NT2/D1 (cell line): ENCODE measurements around the gene NKAIN1.
"Not testable (repeated sequence)": the region's sequence is repeated elsewhere in the genome, so short reads cannot be mapped to it uniquely, and the experiment has no call there.

ENCODE experiments used
- DNase-seq: peaks from one replicate; pipeline ENCODE4 v3.0.0-alpha.2; 2011; ENCODE audit warnings: low read depth, low spot score
- H3K27me3 ChIP-seq: 2 replicates; pipeline ENCODE4 v1.6.0; 2011; ENCODE audit warnings: mild to moderate bottlenecking; ENCODE audit not compliant: insufficient read length, insufficient read depth
- H3K36me3 ChIP-seq: 2 replicates; pipeline ENCODE4 v1.6.1; 2011; ENCODE audit warnings: mild to moderate bottlenecking, low read length, mixed read lengths; ENCODE audit not compliant: insufficient read depth, insufficient read length
- H3K4me1 ChIP-seq: 2 replicates; pipeline ENCODE4 v1.5.1; 2011; ENCODE audit not compliant: insufficient read depth, insufficient read length
- H3K4me3 ChIP-seq: 2 replicates; pipeline ENCODE4 v1.5.1; 2011; ENCODE audit warnings: low read depth; ENCODE audit not compliant: insufficient read length
- H3K9ac ChIP-seq: 2 replicates; pipeline ENCODE4 v1.6.0; 2011; ENCODE audit warnings: low read depth; ENCODE audit not compliant: insufficient read length
- H3K9me3 ChIP-seq: 2 replicates; pipeline ENCODE4 v1.5.1; 2011; ENCODE audit warnings: mild to moderate bottlenecking, low read length; ENCODE audit not compliant: insufficient read depth
- SUZ12 ChIP-seq: IDR thresholded peaks from 2 replicates; pipeline ENCODE4 v1.6.1; 2011; ENCODE audit not compliant: insufficient read length, insufficient read depth; ENCODE audit errors: extremely low read depth
- YY1 ChIP-seq: IDR thresholded peaks from 2 replicates; pipeline ENCODE4 v1.6.1; 2011; ENCODE audit not compliant: insufficient read length, insufficient read depth
- ZNF274 ChIP-seq: IDR thresholded peaks from 2 replicates; pipeline ENCODE4 v1.6.1; 2011; ENCODE audit warnings: mild to moderate bottlenecking, low read depth, low read length

Gene NKAIN1

DNA sequence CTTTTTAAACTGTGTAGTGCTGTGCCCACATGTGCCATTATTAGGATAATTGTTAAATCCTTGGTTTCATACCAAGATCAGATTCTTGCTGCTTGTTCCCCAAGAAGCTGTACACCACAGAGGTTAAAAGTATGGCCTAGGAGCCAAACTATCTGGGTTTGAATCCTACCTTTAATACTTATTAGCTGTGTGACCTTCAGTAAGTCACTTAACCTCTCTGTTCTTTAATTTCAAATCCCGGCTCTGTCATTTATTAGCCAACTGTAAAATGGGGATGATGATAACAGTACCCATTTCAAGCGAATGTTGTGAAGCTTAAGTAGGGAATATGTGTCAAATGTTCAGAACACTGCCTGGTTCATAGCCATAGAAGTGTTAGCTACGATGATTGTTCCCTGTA lies 32.6 kb downstream of the NKAIN1 start:
- no peaks in the 10 kb centered on the region for H3K4me1 ChIP-seq
- TF ChIP-seq YY1 (no peak), ZNF274 (no peak), SUZ12 (no peak)
- no peak overlapping the region for H3K9ac ChIP-seq
- no peak for DNase-seq
- H3K27me3 ChIP-seq = no peaks in the 10 kb centered on the region
- peaks cover 13% of the 10 kb centered on the region for H3K9me3 ChIP-seq
- H3K36me3 ChIP-seq = no peaks in the 10 kb centered on the region
- H3K4me3 ChIP-seq = no peak overlapping the region

DNA sequence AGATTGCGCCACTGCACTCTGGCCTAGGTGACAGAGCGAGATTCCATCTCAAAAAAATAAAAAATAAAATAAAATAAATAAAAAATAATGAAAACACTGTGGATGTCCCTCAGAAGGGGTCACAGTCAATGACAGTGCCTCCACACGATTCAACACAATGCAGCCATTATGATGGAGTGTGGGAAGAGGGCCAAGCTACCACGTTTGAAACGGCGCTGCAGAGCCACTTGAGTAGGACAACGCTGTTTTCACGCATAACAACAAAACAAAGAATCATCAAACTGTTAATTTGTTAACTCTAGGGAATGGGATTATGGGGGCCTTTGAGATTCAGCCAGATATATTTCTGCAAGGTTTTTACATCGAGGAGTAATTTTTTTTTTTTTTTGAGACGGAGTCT lies 36.5 kb downstream of the NKAIN1 start:
- Histone ChIP-seq H3K4me1 (peaks cover 17% of the 10 kb centered on the region), H3K9me3 (no peaks in the 10 kb centered on the region), H3K36me3 (no peaks in the 10 kb centered on the region), H3K4me3 (no peak overlapping the region), H3K27me3 (no peaks in the 10 kb centered on the region), H3K9ac (no peak overlapping the region)
- no peak for TF ChIP-seq YY1
- no peak for TF ChIP-seq ZNF274
- no peak for TF ChIP-seq SUZ12
- no peak for DNase-seq

DNA sequence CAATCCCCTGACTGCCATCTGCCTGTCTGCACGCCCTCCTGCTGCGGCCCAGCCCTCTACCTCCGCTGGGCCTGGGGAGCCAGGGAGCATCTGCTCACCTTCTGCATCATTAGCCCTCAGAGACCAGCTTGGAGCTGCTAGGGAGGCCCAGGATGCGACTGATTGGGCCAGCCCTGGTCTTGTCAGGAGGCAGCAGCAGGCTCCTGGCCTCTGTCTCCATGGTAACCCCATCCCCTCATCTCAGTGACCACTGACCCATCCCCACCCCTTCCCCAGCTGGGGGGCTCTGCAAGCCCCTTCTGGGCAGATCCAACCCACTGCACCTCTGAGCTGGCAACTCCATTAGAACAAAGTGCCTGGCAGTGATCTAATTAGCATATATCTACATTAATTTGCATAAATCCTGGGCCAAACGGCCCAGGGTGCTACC lies 37.7 kb downstream of the NKAIN1 start:
- Histone ChIP-seq H3K9ac (no peak overlapping the region), H3K4me3 (no peak overlapping the region), H3K9me3 (no peaks in the 10 kb centered on the region), H3K27me3 (no peaks in the 10 kb centered on the region), H3K36me3 (no peaks in the 10 kb centered on the region), H3K4me1 (peaks cover 17% of the 10 kb centered on the region)
- no peak for DNase-seq
- TF ChIP-seq ZNF274 = no peak
- no peak for TF ChIP-seq YY1
- no peak for TF ChIP-seq SUZ12

DNA sequence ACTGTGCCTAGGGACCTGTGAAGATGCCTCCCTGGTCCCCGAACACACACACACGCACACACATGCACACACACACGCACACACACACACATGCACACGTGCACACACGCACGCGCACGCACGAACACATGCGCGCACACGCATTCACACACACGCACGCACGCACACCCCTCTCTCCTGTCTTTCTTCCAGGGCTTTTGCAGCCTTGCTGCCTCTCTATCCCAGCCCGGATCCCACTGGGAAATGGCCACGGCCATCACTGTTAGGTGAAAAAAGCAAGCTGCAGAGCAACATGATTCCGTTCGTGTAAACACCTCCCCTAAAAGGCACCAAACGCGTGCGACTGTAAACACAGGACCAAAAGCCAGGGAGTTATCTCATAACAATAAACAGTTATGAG lies 39.7 kb downstream of the NKAIN1 start:
- Histone ChIP-seq H3K4me1 (peaks cover 17% of the 10 kb centered on the region), H3K36me3 (no peaks in the 10 kb centered on the region), H3K9ac (no peak overlapping the region), H3K9me3 (no peaks in the 10 kb centered on the region), H3K4me3 (no peak overlapping the region), H3K27me3 (no peaks in the 10 kb centered on the region)
- no peak for DNase-seq
- no peak for TF ChIP-seq ZNF274
- no peak for TF ChIP-seq SUZ12
- TF ChIP-seq YY1 = no peak

DNA sequence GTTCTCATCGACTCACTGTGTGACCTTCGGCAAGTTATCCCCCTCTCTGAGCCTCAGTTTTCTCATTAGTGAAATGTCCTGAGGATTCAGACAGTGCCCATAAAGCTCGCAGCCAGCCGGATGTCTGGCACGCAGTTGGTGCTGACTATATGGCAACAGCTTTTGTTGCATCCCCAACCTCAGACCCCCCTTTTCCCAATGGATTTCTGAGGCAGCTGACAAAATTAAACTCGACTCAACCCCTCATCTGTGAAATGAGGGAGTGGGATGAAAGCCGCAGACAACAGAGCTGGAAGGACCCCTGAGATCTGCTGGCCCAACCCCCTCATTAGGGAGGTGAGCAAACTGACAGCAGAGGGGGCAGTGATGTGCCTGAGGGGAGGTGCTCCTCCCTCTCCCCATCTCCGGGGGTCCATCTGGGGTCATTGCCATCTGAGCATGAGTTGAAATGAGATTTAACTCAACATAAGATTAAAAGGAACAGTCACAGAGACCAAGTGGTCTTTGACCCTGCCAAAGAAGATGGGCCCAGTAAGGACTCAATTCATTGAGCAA lies 40.4 kb downstream of the NKAIN1 start:
- Histone ChIP-seq H3K36me3 (no peaks in the 10 kb centered on the region), H3K27me3 (no peaks in the 10 kb centered on the region), H3K4me3 (no peak overlapping the region), H3K4me1 (peaks cover 17% of the 10 kb centered on the region), H3K9ac (no peak overlapping the region), H3K9me3 (no peaks in the 10 kb centered on the region)
- no peak for TF ChIP-seq YY1
- no peak for TF ChIP-seq ZNF274
- no peak for TF ChIP-seq SUZ12
- DNase-seq = no peak

DNA sequence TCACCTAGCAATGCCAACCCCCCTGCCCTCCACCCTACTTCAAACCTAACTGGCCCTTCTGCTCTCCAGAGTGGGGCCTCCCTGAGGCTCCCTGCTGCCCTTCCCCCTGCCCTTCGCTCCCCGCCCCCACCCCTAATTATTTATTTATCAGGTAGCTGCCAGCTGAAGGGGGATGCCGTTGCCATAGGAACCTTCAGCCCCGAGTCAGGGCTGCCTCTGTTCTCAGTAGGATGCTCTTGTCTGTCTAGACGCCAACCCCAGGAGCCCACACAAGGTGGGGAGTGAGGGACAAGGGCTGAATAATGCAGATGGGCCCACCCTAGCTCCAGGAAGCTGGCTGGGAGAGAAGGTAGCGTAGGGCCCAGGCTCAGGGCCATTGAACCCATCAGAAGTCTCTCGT lies 41.1 kb downstream of the NKAIN1 start:
- H3K4me1 ChIP-seq = peaks cover 22% of the 10 kb centered on the region

DNA sequence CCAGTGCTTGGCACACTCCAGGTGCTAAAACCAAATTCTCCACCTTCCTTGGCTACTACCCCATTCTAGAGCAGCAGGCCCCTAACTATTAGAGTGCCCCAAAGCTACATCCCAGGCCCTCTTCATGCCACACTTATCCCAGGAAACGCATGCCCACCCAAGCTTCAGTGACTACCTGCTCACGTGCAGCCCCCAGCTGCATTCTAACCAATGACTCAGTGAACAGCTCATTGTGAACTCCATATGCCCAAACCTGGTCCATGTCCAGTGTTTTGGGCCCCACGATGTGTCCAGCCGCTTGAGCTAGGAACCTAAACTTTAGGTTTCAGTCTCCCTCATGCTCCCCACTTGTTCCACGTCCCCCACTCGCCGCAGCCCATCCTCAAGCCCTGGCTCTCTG lies 41.5 kb downstream of the NKAIN1 start:
- H3K4me3 ChIP-seq = no peak overlapping the region
- no peak for DNase-seq
- no peak for TF ChIP-seq ZNF274
- no peak for TF ChIP-seq SUZ12
- TF ChIP-seq YY1 = no peak
- H3K9ac ChIP-seq = no peak overlapping the region
- H3K4me1 ChIP-seq = peaks cover 22% of the 10 kb centered on the region
- no peaks in the 10 kb centered on the region for H3K27me3 ChIP-seq
- H3K9me3 ChIP-seq = no peaks in the 10 kb centered on the region
- no peaks in the 10 kb centered on the region for H3K36me3 ChIP-seq

More for the DNA sequence above, 41.1 kb downstream of the NKAIN1 start:
- Histone ChIP-seq H3K27me3 (no peaks in the 10 kb centered on the region), H3K9me3 (no peaks in the 10 kb centered on the region), H3K36me3 (no peaks in the 10 kb centered on the region), H3K4me3 (no peak overlapping the region), H3K9ac (no peak overlapping the region)
- peak; percentile 49 for DNase-seq
- TF ChIP-seq SUZ12 (no peak), ZNF274 (no peak), YY1 (no peak)

DNA sequence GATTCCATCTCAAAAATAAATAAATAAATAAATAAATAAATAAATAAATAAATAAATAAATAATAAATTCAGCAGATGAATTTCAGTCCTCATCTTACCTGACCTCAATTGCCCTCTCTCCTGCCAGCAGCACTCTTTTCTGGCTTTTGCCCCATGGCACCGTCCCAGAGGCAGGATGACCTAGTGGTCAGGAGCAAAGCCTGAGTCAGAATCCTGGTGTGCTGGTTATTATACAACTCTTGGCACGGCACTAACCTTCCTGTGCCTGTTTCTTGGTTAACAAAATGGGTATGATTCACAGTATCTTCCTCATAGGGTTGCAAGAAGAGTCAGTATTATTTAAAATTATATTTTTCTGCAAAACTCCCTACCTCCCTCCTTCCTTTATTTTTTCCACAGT lies 43.0 kb downstream of the NKAIN1 start:
- H3K9ac ChIP-seq = no peak overlapping the region
- H3K4me3 ChIP-seq = no peak overlapping the region
- no peaks in the 10 kb centered on the region for H3K9me3 ChIP-seq
- DNase-seq = no peak
- TF ChIP-seq YY1 (no peak), ZNF274 (no peak), SUZ12 (no peak)
- no peaks in the 10 kb centered on the region for H3K27me3 ChIP-seq
- H3K36me3 ChIP-seq = no peaks in the 10 kb centered on the region
- H3K4me1 ChIP-seq = peaks cover 22% of the 10 kb centered on the region

DNA sequence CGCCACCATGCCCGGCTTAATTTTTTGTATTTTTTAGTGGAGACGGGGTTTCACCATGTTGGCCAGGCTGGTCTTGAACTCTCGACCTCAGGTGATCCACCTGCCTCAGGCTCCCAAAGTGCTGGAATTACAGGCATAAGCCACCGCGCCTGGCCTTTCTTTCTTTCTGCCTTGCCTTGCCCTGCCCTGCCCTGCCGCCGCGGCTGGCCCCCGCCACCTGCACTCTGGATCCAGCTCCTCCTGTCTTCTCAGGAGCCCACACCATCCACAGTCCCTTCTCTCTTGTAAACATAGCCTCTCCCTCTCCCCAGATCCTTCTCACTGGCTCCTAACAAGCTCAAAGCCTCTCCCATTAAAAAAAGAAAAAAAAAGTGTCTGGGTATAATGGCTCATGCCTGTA lies 44.4 kb downstream of the NKAIN1 start:
- not testable (repeated sequence) for H3K27me3 ChIP-seq, DNase-seq, H3K9me3 ChIP-seq, H3K36me3 ChIP-seq, H3K9ac ChIP-seq, H3K4me3 ChIP-seq
- peaks cover 22% of the 10 kb centered on the region for H3K4me1 ChIP-seq
